Erythroblast (primary cell): ENCODE results near the gene HSF5.

Experiments
- GATA1 ChIP-seq: IDR thresholded peaks from 2 replicates; pipeline ENCODE4 v1.6.1; 2011; ENCODE audit warnings: low read depth, mild to moderate bottlenecking, control low read depth, low read length, moderate library complexity
- POLR2A ChIP-seq: IDR thresholded peaks from 2 replicates; pipeline ENCODE4 v1.6.1; 2011; ENCODE audit warnings: mild to moderate bottlenecking, low read length

- TF ChIP-seq POLR2A (no peak), GATA1 (no peak)
Measured at GRCh38 chr17:58409432-58409831, 78.8 kb downstream of the HSF5 start.
